ENCODE results near the gene NDUFAF8.

NDUFAF8 gene

GRCh38 chr17:81277946-81278693 lies 39.0 kb downstream of the NDUFAF8 start:
- DNase-seq = no peak

- DNase-seq = no peak
These were observed 39.7 kb downstream of the NDUFAF8 start for GRCh38 chr17:81278831-81279230.

- DNase-seq = no peak
These were observed 40.5 kb downstream of the NDUFAF8 start for GRCh38 chr17:81279278-81280275.

GRCh38 chr17:81280571-81280970 lies 41.5 kb downstream of the NDUFAF8 start:
- DNase-seq = no peak

- DNase-seq = no peak
These were observed 43.0 kb downstream of the NDUFAF8 start for GRCh38 chr17:81282141-81282540.

GRCh38 chr17:81282876-81283275 lies 43.8 kb downstream of the NDUFAF8 start:
- DNase-seq = no peak

- DNase-seq = no peak
These were observed 46.2 kb downstream of the NDUFAF8 start for GRCh38 chr17:81285179-81285878.

GRCh38 chr17:81285894-81286293 lies 46.8 kb downstream of the NDUFAF8 start:
- DNase-seq = no peak

- DNase-seq = no peak
These were observed 47.5 kb downstream of the NDUFAF8 start for GRCh38 chr17:81286491-81287145.

GRCh38 chr17:81287152-81287551 lies 48.0 kb downstream of the NDUFAF8 start:
- no peak for DNase-seq

GRCh38 chr17:81287741-81288430 lies 48.8 kb downstream of the NDUFAF8 start:
- no peak for DNase-seq

- DNase-seq = no peak
These were observed 49.6 kb downstream of the NDUFAF8 start for GRCh38 chr17:81288715-81289114.

- no peak for DNase-seq
These were observed 50.5 kb downstream of the NDUFAF8 start for GRCh38 chr17:81289627-81290026.

GRCh38 chr17:81290230-81290629 lies 51.1 kb downstream of the NDUFAF8 start:
- no peak for DNase-seq

Measured in NCI-H1092 treated with DMSO at 0.1 percent for 48 hours (cell line).